ENCODE measurements around the gene LRRC36. TPM values are rescaled to one million over a fixed set of nuclear protein-coding genes. Genes with fewer than 3 reads are reported as not detected.
A peak's percentile ranks its signal among the peaks of the same experiment; 100 is the strongest.

LRRC36 gene
- polyA plus RNA-seq, 1 donor (not counting 4 experiments of a cell fraction or from before 2014, with no cell fraction given) = not detected

DNA sequence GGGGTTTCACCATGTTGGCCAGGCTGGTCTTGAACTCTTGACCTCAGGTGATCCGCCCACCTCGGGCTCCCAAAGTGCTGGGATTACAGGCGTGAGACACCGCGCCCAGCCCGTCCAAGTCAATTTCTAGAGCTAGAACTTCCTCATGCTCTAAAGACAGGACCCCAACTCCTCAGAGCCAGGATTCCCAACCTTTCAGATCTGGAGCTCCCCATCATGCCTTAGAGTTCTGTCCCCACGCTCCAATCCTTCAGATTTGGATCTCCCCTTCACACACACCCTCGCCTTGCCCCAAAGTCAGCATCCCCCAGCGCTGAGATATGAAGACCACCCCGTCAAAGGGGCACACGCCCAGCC, 522 bp upstream of the LRRC36 start:
- Histone ChIP-seq H3K79me2 (ENCODE audit: control insufficient read depth, insufficient read depth, low read length) (no peaks in the 10 kb centered on the region), H2AFZ (ENCODE audit: control insufficient read depth, low read length) (no peak overlapping the region), H4K20me1 (ENCODE audit: control insufficient read depth, extremely low read depth, insufficient read depth, low read length) (no peaks in the 10 kb centered on the region), H3K9me1 (ENCODE audit: control insufficient read depth, extremely low read depth, insufficient read depth, low read length) (no peaks in the 10 kb centered on the region), H3K27ac (ENCODE audit: control insufficient read depth, insufficient read depth, low read length) (no peak overlapping the region), H3K36me3 (ENCODE audit: control insufficient read depth in 2 of 2, extremely low read depth in 1 of 2, insufficient read depth in 2 of 2, low read length in 2 of 2) (no peaks in the 10 kb centered on the region), H3K9ac (ENCODE audit: control insufficient read depth, extremely low read depth, insufficient read depth, low read length) (no peak overlapping the region), H3K4me1 (ENCODE audit: control insufficient read depth, extremely low read depth, insufficient read depth, low read length) (peaks cover 3% of the 10 kb centered on the region), H3K4me3 (ENCODE audit: control insufficient read depth in 2 of 3, extremely low read depth in 1 of 3, insufficient read depth in 2 of 3, low read depth in 1 of 3, low read length in 3 of 3) (no peak overlapping the region), H3K27me3 (ENCODE audit: control insufficient read depth, extremely low read depth, insufficient read depth, low read length) (peaks cover 18% of the 10 kb centered on the region), H3K4me2 (ENCODE audit: control insufficient read depth, extremely low read depth, insufficient read depth, low read depth, low read length) (peak overlapping the region; percentile 39), H3K9me3 (ENCODE audit: control insufficient read depth, low read depth, low read length) (no peaks in the 10 kb centered on the region)
- TF ChIP-seq EZH2 (IDR thresholded peaks at IDR 0.05; ENCODE audit: low read length) = no peak
- TF ChIP-seq, protein P1, sequence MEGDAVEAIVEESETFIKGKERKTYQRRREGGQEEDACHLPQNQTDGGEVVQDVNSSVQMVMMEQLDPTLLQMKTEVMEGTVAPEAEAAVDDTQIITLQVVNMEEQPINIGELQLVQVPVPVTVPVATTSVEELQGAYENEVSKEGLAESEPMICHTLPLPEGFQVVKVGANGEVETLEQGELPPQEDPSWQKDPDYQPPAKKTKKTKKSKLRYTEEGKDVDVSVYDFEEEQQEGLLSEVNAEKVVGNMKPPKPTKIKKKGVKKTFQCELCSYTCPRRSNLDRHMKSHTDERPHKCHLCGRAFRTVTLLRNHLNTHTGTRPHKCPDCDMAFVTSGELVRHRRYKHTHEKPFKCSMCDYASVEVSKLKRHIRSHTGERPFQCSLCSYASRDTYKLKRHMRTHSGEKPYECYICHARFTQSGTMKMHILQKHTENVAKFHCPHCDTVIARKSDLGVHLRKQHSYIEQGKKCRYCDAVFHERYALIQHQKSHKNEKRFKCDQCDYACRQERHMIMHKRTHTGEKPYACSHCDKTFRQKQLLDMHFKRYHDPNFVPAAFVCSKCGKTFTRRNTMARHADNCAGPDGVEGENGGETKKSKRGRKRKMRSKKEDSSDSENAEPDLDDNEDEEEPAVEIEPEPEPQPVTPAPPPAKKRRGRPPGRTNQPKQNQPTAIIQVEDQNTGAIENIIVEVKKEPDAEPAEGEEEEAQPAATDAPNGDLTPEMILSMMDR (optimal IDR thresholded peaks at IDR 0.05 in 1 of 3, IDR thresholded peaks at IDR 0.05 in 1 of 3, conservative IDR thresholded peaks at IDR 0.05 in 1 of 3; ENCODE audit: extremely low read depth in 1 of 3, insufficient read depth in 2 of 3, low read length in 3 of 3) = no peak
- dilution Hi-C loops (cut with MboI; ENCODE audit: extremely low pct_ligation_motif_present, low sequenced_read_pairs) = no loop called here
- DNase-seq (ENCODE audit: low read depth, low spot score) (no peak), FAIRE-seq (no peak)

GRCh38 chr16:67327743-67328142, 1.1 kb downstream of the LRRC36 start:
- H3K9me1 ChIP-seq (ENCODE audit: control insufficient read depth, extremely low read depth, insufficient read depth, low read length) = no peaks in the 10 kb centered on the region
- H2AFZ ChIP-seq (ENCODE audit: control insufficient read depth, low read length) = no peak overlapping the region
- DNase-seq (ENCODE audit: low read depth, low spot score) = no peak
- TF ChIP-seq, protein P1 (optimal IDR thresholded peaks at IDR 0.05 in 1 of 3, IDR thresholded peaks at IDR 0.05 in 1 of 3, conservative IDR thresholded peaks at IDR 0.05 in 1 of 3; ENCODE audit: extremely low read depth in 1 of 3, insufficient read depth in 2 of 3, low read length in 3 of 3) = no peak
- no peak for TF ChIP-seq EZH2 (IDR thresholded peaks at IDR 0.05; ENCODE audit: low read length)
- no peaks in the 10 kb centered on the region for H3K9me3 ChIP-seq (ENCODE audit: control insufficient read depth, low read depth, low read length)
- no peak overlapping the region for H3K9ac ChIP-seq (ENCODE audit: control insufficient read depth, extremely low read depth, insufficient read depth, low read length)
- peaks cover 17% of the 10 kb centered on the region for H3K27me3 ChIP-seq (ENCODE audit: control insufficient read depth, extremely low read depth, insufficient read depth, low read length)
- no peaks in the 10 kb centered on the region for H3K79me2 ChIP-seq (ENCODE audit: control insufficient read depth, insufficient read depth, low read length)
- no peak for FAIRE-seq
- H3K4me3 ChIP-seq (ENCODE audit: control insufficient read depth in 2 of 3, extremely low read depth in 1 of 3, insufficient read depth in 2 of 3, low read depth in 1 of 3, low read length in 3 of 3) = no peak overlapping the region
- dilution Hi-C loops (cut with MboI; ENCODE audit: extremely low pct_ligation_motif_present, low sequenced_read_pairs) = no loop called here
- H3K36me3 ChIP-seq (ENCODE audit: control insufficient read depth in 2 of 2, extremely low read depth in 1 of 2, insufficient read depth in 2 of 2, low read length in 2 of 2) = no peaks in the 10 kb centered on the region
- H3K4me2 ChIP-seq (ENCODE audit: control insufficient read depth, extremely low read depth, insufficient read depth, low read depth, low read length) = no peak overlapping the region
- peaks cover 3% of the 10 kb centered on the region for H3K4me1 ChIP-seq (ENCODE audit: control insufficient read depth, extremely low read depth, insufficient read depth, low read length)
- no peak overlapping the region for H3K27ac ChIP-seq (ENCODE audit: control insufficient read depth, insufficient read depth, low read length)
- no peaks in the 10 kb centered on the region for H4K20me1 ChIP-seq (ENCODE audit: control insufficient read depth, extremely low read depth, insufficient read depth, low read length)

Measured in keratinocyte (primary cell).